GM23338 (cell line): ENCODE data around the gene DRICH1. TPM values are rescaled to one million over a fixed set of nuclear protein-coding genes. Genes with fewer than 3 reads are reported as not detected.

Experiments used
- CREB1 ChIP-seq: fragments of 250-450 bp; sonication (Bioruptor Pico); IDR thresholded peaks from 2 replicates; pipeline ENCODE4 v1.5.0; 2020; ENCODE audit warnings: low read depth, mild to moderate bottlenecking, moderate library complexity
- EZH2phosphoT487 ChIP-seq: fragments of 200-600 bp; sonication (generic); IDR thresholded peaks from one replicate; pipeline ENCODE4 v1.8.1; 2018; ENCODE audit warnings: antibody characterized with exemption; ENCODE audit not compliant: unreplicated experiment
- JUNB ChIP-seq: IDR thresholded peaks from one replicate; pipeline ENCODE4 v1.6.1; 2016; ENCODE audit warnings: antibody characterized with exemption; ENCODE audit not compliant: unreplicated experiment
- NANOG ChIP-seq: IDR thresholded peaks from 2 replicates; pipeline ENCODE4 v1.6.1; 2016; ENCODE audit warnings: antibody characterized with exemption, borderline replicate concordance
- POLR2AphosphoS5 ChIP-seq: IDR thresholded peaks from 2 replicates; pipeline ENCODE4 v1.6.1; 2016; ENCODE audit warnings: antibody characterized with exemption, low read depth
- ZNF331 ChIP-seq: fragments of 250-450 bp; sonication (Bioruptor Pico); IDR thresholded peaks from 2 replicates; pipeline ENCODE4 v1.5.0; 2020; ENCODE audit warnings: low read depth, mild to moderate bottlenecking, moderate library complexity
- polyA plus RNA-seq: library from polyadenylated mRNA; unstranded; fragments of >200 nt; fragmentation: Nextera tagmentation; extraction: Ambion mirVana; gene quantifications from 2 replicates; pipeline ENCODE4 v1.2.1, GENCODE V29; 2016
- total RNA-seq: library from RNA; depleted of rRNA; stranded (reverse); fragments of >200 nt; shearing (Covaris generic); gene quantifications from 2 replicates; pipeline ENCODE4 v1.2.3, GENCODE V29; 2014
- TF ChIP-seq, protein P1 (sequence below): fragments of 250-450 bp; sonication (Bioruptor Pico); IDR thresholded peaks from 2 replicates; pipeline ENCODE4 v1.5.0; 2020; ENCODE audit warnings: mild to moderate bottlenecking, moderate library complexity
- TF ChIP-seq, protein P2 (sequence below): IDR thresholded peaks from 2 replicates; pipeline ENCODE4 v1.6.1; 2016; ENCODE audit warnings: antibody characterized with exemption
- TF ChIP-seq, protein P3 (sequence below): IDR thresholded peaks from one replicate; pipeline ENCODE4 v1.6.1; 2018; ENCODE audit warnings: antibody characterized with exemption; ENCODE audit not compliant: unreplicated experiment

Gene DRICH1
- total and polyA plus RNA-seq, 2 experiments from 2014 or later = not detected

DNA sequence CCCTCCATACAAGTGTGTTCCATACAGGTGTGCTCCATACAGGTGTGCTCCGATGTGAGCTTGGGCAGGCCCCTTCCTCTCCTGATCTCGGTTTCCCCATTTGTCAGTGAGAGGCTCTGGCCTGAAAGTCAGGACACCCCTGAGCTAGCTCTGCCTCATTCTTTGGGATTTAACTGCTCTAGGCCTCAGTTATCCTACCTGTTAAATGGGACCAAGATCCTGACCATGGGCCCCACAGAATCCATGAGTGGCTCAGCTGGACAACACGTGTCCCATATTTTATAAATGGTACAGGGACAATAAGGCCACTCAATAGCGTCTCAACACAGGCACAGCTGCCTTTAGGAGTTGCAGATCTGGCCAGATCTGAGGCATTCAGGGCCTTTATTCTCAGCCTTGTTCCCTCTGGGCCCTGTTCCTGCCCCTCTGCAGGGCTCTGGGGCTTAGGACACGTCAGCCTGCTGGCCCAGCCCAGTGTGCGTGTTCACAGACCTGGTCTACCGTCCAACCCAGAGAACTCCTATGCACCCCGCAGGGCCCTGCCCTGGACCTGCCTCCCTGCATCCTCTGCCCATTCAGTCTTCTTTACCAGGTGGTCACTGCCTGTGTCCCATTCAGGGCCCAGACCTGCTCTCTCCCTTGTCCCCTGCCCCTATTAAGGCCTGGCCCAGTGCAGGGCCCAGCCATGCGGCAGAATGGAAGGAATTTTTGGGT lies 33.2 kb downstream of the DRICH1 start (continued):
- TF ChIP-seq, protein P1, sequence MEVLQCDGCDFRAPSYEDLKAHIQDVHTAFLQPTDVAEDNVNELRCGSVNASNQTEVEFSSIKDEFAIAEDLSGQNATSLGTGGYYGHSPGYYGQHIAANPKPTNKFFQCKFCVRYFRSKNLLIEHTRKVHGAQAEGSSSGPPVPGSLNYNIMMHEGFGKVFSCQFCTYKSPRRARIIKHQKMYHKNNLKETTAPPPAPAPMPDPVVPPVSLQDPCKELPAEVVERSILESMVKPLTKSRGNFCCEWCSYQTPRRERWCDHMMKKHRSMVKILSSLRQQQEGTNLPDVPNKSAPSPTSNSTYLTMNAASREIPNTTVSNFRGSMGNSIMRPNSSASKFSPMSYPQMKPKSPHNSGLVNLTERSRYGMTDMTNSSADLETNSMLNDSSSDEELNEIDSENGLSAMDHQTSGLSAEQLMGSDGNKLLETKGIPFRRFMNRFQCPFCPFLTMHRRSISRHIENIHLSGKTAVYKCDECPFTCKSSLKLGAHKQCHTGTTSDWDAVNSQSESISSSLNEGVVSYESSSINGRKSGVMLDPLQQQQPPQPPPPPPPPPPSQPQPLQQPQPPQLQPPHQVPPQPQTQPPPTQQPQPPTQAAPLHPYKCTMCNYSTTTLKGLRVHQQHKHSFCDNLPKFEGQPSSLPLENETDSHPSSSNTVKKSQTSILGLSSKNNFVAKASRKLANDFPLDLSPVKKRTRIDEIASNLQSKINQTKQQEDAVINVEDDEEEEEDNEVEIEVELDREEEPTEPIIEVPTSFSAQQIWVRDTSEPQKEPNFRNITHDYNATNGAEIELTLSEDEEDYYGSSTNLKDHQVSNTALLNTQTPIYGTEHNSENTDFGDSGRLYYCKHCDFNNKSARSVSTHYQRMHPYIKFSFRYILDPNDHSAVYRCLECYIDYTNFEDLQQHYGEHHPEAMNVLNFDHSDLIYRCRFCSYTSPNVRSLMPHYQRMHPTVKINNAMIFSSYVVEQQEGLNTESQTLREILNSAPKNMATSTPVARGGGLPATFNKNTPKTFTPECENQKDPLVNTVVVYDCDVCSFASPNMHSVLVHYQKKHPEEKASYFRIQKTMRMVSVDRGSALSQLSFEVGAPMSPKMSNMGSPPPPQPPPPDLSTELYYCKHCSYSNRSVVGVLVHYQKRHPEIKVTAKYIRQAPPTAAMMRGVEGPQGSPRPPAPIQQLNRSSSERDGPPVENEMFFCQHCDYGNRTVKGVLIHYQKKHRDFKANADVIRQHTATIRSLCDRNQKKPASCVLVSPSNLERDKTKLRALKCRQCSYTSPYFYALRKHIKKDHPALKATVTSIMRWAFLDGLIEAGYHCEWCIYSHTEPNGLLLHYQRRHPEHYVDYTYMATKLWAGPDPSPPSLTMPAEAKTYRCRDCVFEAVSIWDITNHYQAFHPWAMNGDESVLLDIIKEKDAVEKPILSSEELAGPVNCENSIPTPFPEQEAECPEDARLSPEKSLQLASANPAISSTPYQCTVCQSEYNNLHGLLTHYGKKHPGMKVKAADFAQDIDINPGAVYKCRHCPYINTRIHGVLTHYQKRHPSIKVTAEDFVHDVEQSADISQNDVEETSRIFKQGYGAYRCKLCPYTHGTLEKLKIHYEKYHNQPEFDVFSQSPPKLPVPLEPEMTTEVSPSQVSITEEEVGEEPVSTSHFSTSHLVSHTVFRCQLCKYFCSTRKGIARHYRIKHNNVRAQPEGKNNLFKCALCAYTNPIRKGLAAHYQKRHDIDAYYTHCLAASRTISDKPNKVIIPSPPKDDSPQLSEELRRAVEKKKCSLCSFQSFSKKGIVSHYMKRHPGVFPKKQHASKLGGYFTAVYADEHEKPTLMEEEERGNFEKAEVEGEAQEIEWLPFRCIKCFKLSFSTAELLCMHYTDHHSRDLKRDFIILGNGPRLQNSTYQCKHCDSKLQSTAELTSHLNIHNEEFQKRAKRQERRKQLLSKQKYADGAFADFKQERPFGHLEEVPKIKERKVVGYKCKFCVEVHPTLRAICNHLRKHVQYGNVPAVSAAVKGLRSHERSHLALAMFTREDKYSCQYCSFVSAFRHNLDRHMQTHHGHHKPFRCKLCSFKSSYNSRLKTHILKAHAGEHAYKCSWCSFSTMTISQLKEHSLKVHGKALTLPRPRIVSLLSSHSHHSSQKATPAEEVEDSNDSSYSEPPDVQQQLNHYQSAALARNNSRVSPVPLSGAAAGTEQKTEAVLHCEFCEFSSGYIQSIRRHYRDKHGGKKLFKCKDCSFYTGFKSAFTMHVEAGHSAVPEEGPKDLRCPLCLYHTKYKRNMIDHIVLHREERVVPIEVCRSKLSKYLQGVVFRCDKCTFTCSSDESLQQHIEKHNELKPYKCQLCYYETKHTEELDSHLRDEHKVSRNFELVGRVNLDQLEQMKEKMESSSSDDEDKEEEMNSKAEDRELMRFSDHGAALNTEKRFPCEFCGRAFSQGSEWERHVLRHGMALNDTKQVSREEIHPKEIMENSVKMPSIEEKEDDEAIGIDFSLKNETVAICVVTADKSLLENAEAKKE = no peak
- TF ChIP-seq CREB1 (CRISPR knock-in tag) (no peak), NANOG (no peak), POLR2AphosphoS5 (no peak), JUNB (no peak), EZH2phosphoT487 (no peak), ZNF331 (CRISPR knock-in tag) (no peak)
- TF ChIP-seq, protein P2, sequence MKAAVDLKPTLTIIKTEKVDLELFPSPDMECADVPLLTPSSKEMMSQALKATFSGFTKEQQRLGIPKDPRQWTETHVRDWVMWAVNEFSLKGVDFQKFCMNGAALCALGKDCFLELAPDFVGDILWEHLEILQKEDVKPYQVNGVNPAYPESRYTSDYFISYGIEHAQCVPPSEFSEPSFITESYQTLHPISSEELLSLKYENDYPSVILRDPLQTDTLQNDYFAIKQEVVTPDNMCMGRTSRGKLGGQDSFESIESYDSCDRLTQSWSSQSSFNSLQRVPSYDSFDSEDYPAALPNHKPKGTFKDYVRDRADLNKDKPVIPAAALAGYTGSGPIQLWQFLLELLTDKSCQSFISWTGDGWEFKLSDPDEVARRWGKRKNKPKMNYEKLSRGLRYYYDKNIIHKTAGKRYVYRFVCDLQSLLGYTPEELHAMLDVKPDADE = no peak
- TF ChIP-seq, protein P3, sequence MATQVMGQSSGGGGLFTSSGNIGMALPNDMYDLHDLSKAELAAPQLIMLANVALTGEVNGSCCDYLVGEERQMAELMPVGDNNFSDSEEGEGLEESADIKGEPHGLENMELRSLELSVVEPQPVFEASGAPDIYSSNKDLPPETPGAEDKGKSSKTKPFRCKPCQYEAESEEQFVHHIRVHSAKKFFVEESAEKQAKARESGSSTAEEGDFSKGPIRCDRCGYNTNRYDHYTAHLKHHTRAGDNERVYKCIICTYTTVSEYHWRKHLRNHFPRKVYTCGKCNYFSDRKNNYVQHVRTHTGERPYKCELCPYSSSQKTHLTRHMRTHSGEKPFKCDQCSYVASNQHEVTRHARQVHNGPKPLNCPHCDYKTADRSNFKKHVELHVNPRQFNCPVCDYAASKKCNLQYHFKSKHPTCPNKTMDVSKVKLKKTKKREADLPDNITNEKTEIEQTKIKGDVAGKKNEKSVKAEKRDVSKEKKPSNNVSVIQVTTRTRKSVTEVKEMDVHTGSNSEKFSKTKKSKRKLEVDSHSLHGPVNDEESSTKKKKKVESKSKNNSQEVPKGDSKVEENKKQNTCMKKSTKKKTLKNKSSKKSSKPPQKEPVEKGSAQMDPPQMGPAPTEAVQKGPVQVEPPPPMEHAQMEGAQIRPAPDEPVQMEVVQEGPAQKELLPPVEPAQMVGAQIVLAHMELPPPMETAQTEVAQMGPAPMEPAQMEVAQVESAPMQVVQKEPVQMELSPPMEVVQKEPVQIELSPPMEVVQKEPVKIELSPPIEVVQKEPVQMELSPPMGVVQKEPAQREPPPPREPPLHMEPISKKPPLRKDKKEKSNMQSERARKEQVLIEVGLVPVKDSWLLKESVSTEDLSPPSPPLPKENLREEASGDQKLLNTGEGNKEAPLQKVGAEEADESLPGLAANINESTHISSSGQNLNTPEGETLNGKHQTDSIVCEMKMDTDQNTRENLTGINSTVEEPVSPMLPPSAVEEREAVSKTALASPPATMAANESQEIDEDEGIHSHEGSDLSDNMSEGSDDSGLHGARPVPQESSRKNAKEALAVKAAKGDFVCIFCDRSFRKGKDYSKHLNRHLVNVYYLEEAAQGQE = no peak
